Left ventricle myocardium inferior (tissue), 1 donor: ENCODE measurements around the gene ZFYVE27. TPM values are rescaled to one million over a fixed set of nuclear protein-coding genes. Genes with fewer than 3 reads are reported as not detected.

Experiments used
- DNase-seq: peaks from one replicate; pipeline ENCODE4 v3.0.0-alpha.2; 2020
- H3K27ac ChIP-seq: fragments of 200-600 bp; replicated peaks from 2 replicates; pipeline ENCODE4 v1.8.0; 2021
- H3K27me3 ChIP-seq: fragments of 200-600 bp; 2 replicates; pipeline ENCODE4 v1.8.0; 2021; ENCODE audit warnings: low read depth
- H3K36me3 ChIP-seq: fragments of 200-600 bp; 2 replicates; pipeline ENCODE4 v1.8.0; 2021
- H3K4me1 ChIP-seq: fragments of 200-600 bp; 2 replicates; pipeline ENCODE4 v1.8.0; 2021
- H3K4me3 ChIP-seq: fragments of 200-600 bp; 2 replicates; pipeline ENCODE4 v1.8.0; 2021; ENCODE audit warnings: mild to moderate bottlenecking, moderate library complexity
- H3K9me3 ChIP-seq: fragments of 200-600 bp; replicated peaks from 2 replicates; pipeline ENCODE4 v1.8.0; 2021
- intact Hi-C: fragments of 100-400 bp; cut with micrococcal nuclease; formaldehyde crosslinking; loops from one replicate; pipeline ENCODE4 v1.11.0; 2022
- total RNA-seq: library from RNA; stranded (reverse); fragmentation: NEBNext Ultra II Directional; extraction: Animal tissue kit (Norgen Biotek cat#: 25700); gene quantifications from one replicate; pipeline ENCODE4 v1.2.1, GENCODE V29; 2021
- TF ChIP-seq, protein P1 (sequence below): fragments of 200-600 bp; IDR thresholded peaks from 2 replicates; pipeline ENCODE4 v1.8.0; 2021; ENCODE audit warnings: antibody characterized with exemption, mild to moderate bottlenecking, borderline replicate concordance
- donor health status: DM: no; HTN: yes; CAD: no; lungs with severe emphysema.

Gene ZFYVE27
- total RNA-seq, 1 donor from 2014 or later, result 13.2 TPM

DNA sequence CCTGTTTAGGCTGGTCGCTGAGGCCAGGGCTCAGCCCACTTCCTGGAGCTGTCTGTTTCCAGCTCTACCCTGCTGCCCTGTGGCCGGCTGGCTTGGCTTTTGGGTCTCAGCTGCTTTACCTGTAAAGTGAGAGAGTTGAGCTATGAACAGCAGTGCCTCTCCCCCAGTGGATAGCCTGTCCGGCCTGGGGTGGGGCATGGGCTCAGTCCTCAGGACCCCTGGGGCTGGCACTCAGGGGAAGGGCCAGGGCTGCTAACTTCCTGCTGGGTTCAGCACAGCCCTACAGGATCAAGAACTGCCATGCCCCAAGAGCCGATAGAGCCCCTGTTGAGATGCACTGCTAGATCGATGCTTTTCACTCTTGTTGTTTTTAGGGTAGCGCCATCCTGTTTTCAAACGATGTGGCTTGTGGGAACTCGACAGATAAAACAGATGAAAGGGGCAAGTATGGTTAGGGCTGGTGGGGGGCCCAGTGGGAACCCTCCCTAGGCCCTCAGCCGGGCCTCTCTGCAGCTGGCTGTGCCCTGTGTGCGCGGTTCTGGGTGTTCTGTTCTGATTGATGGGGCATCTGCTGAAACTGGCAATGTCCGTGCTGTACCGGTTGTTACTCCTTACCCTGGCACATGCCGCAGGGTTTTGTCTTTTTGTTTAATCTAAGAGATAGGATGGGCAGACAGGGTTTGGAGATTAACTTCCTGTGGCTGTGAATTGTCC, 44.8 kb downstream of the ZFYVE27 start:
- Histone ChIP-seq H3K9me3 (no peaks in the 10 kb centered on the region), H3K36me3 (no peaks in the 10 kb centered on the region), H3K4me1 (peaks cover 35% of the 10 kb centered on the region), H3K27ac (peak overlapping the region; percentile 45), H3K4me3 (no peak overlapping the region), H3K27me3 (no peaks in the 10 kb centered on the region)
- DNase-seq, result no peak
- intact Hi-C loops, result no loop called here
- TF ChIP-seq, protein P1, sequence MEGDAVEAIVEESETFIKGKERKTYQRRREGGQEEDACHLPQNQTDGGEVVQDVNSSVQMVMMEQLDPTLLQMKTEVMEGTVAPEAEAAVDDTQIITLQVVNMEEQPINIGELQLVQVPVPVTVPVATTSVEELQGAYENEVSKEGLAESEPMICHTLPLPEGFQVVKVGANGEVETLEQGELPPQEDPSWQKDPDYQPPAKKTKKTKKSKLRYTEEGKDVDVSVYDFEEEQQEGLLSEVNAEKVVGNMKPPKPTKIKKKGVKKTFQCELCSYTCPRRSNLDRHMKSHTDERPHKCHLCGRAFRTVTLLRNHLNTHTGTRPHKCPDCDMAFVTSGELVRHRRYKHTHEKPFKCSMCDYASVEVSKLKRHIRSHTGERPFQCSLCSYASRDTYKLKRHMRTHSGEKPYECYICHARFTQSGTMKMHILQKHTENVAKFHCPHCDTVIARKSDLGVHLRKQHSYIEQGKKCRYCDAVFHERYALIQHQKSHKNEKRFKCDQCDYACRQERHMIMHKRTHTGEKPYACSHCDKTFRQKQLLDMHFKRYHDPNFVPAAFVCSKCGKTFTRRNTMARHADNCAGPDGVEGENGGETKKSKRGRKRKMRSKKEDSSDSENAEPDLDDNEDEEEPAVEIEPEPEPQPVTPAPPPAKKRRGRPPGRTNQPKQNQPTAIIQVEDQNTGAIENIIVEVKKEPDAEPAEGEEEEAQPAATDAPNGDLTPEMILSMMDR, result no peak

- DNase-seq, result peak; percentile 44
- Histone ChIP-seq H3K4me1 (peaks cover 35% of the 10 kb centered on the region), H3K27me3 (no peaks in the 10 kb centered on the region), H3K27ac (peak overlapping the region; percentile 45), H3K36me3 (no peaks in the 10 kb centered on the region), H3K4me3 (no peak overlapping the region), H3K9me3 (no peaks in the 10 kb centered on the region)
- intact Hi-C loops, result no loop called here
- TF ChIP-seq, protein P1, result no peak
Measured at GRCh38 chr10:97782455-97783228, 45.7 kb downstream of the ZFYVE27 start.

- no peak overlapping the region for H3K27ac ChIP-seq
- TF ChIP-seq, protein P1, result no peak
Measured at GRCh38 chr10:97784200-97784810, 47.4 kb downstream of the ZFYVE27 start.

DNA sequence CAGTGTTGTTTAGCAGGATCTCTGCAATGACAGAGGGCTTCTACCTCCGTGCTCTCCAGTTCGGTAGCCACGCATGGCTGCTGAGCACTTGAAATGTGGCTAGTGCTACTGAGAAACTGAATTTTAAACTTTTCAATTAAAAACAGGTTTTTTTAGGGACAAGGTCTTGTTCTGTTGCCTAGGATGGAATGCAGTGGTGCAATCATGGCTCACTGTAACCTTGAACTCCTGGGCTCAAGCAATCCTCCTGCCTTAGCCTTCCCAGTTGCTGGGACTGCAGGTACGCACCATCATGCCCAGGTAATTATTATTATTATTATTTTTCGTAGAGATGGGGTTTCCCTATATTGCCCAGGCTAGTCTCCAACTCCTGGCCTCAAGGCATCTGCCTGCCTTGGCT, 48.3 kb downstream of the ZFYVE27 start:
- no peak for DNase-seq
- Histone ChIP-seq H3K9me3 (no peaks in the 10 kb centered on the region), H3K4me3 (no peak overlapping the region), H3K27me3 (peaks cover 6% of the 10 kb centered on the region), H3K4me1 (peaks cover 46% of the 10 kb centered on the region), H3K27ac (no peak overlapping the region), H3K36me3 (no peaks in the 10 kb centered on the region)
- intact Hi-C loops, result no loop called here
- TF ChIP-seq, protein P1, result no peak

More at GRCh38 chr10:97784200-97784810, 47.4 kb downstream of the ZFYVE27 start:
- peaks cover 44% of the 10 kb centered on the region for H3K4me1 ChIP-seq
- H3K9me3 ChIP-seq, result no peaks in the 10 kb centered on the region
- H3K36me3 ChIP-seq, result no peaks in the 10 kb centered on the region
- DNase-seq, result no peak
- H3K27me3 ChIP-seq, result no peaks in the 10 kb centered on the region
- H3K4me3 ChIP-seq, result no peak overlapping the region
- intact Hi-C loops, result no loop called here

- H3K4me3 ChIP-seq, result no peak overlapping the region
- no peaks in the 10 kb centered on the region for H3K36me3 ChIP-seq
- no peaks in the 10 kb centered on the region for H3K9me3 ChIP-seq
- peaks cover 10% of the 10 kb centered on the region for H3K27me3 ChIP-seq
- H3K27ac ChIP-seq, result no peak overlapping the region
- intact Hi-C loops, result no loop called here
- H3K4me1 ChIP-seq, result peaks cover 41% of the 10 kb centered on the region
- no peak for DNase-seq
- TF ChIP-seq, protein P1, result no peak
Measured at GRCh38 chr10:97785731-97786130, 48.8 kb downstream of the ZFYVE27 start.
